NCI-H1930 (cell line): ENCODE data around the gene PRTG.
"Not testable (repeated sequence)": the region's sequence is repeated elsewhere in the genome, so short reads cannot be mapped to it uniquely, and the experiment has no call there.

Experiments used
- DNase-seq, 2 experiments: peaks; one replicate each; lab custom pipeline; 2025; lab: John Stamatoyannopoulos, UW

PRTG gene

DNA sequence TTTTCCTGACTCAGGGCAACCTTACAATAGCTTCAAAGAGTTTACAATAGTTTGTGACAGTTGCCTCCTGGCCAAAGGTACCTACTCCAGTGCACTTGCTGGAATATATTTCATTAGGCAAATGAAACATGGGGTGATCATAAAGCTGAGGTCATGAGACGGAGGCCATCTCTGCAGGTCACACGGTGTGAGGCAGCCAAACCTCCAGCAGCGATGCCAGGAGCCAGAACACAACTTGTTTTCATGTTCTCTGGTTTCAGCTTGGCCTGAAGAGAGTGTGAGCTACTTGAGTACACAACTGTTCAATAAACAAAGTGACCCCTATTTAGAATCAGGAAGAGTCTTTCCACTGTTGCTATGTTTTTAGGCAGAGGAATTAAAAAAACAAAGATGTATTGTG is 112.1 kb downstream of the PRTG start:
- no peak for DNase-seq

- no peak for DNase-seq
Observed at GRCh38 chr15:55628369-55628730, 114.6 kb downstream of the PRTG start.

- DNase-seq, result no peak
Observed at GRCh38 chr15:55627730-55628368, 115.1 kb downstream of the PRTG start.

- no peak for DNase-seq
Observed at GRCh38 chr15:55619783-55620182, 123.2 kb downstream of the PRTG start.

GRCh38 chr15:55618387-55618786 is 124.6 kb downstream of the PRTG start:
- no peak for DNase-seq

DNA sequence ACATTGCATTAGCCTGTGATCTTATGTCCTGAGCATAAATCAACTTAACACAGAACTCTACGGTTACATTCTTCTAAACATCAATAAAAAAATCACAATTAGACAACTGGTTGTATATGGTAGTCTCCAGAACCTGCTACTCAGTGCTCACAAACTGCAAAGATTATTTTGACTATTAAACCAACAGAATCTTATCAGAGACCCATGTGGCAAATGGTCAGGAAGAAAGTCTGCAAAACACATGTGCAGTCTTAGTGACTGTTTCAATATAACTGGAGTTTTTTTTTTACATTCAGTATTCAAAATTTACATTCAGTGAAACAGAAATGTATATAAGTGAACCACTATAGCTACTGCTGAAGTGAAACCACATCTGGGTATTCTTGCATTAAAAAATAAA is 127.5 kb downstream of the PRTG start:
- DNase-seq, result no peak

DNA sequence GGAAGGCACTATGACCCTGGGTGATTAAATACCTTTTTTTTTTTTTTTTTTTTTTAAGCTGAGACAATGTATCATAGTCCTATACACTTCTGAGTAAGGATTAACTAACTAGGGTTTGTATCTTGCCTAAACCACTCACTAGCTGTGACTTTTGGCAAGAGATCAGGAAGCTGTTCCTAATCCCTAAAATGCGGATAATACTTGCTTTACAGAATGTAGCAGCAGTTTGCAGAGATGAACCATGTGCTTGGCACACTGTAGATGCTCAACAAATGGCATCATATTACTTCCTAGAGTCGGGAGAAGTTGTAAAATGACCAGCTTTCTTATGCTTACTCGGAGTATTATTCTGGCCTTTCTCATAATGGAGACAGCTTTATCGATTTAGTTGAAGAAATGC is 129.2 kb downstream of the PRTG start:
- no peak for DNase-seq

GRCh38 chr15:55606214-55606613 is 136.7 kb downstream of the PRTG start:
- no peak for DNase-seq

GRCh38 chr15:55601374-55601773 is 141.6 kb downstream of the PRTG start:
- no peak for DNase-seq

GRCh38 chr15:55599439-55599838 is 143.5 kb downstream of the PRTG start:
- DNase-seq, result no peak

DNA sequence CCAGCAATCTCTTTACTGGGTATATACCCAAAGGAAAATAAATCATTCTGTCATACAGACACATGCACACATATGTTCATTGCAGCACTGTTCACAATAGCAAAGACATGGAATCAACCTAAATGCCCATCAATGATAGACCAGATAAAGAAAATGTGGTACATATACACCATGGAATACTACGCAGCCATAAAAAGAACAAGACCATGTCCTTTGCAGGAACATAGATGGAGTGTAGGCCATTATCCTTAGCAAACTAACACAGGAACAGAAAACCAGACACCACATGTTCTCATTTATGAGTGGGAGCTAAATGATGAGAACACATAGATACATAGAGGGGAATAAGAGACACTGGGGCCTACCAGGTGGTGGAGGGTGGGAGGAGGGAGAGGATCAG is 149.9 kb downstream of the PRTG start:
- DNase-seq, result not testable (repeated sequence)

- DNase-seq, result no peak
Observed at GRCh38 chr15:55590788-55591187, 152.2 kb downstream of the PRTG start.

DNA sequence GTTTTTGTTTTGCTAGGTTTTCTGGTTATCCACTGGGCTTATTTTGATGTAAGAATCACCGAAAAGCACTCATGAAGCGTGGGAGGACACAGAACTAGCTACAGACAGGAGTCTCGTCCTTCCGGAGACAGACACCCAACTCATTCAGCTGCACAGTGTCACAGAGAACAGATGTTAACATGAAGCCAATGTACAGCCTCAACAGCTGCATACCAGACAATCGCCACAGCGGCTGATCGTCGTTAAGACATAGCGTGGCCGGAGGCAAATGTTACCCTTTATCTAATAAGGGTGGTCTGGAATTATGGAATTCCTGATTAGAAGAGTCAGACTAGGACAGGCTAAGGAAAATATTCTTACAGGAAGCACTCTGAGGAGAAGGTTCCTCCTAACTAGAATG is 153.7 kb downstream of the PRTG start:
- DNase-seq, result no peak

DNA sequence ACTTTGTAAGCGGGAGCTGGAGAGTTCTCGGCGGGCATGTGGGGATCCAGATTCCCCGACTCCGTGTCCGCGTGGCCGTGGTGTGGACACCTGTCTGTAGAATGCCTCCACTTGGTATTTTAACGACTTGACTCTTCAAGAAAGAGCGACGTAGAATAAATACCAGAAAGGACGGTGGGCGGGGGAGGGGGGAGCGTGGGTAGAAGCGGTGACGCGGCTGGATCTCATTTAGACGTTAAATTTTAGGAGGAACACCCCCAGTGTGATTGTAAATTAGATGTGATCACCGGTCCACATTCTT is 154.2 kb downstream of the PRTG start:
- DNase-seq, result no peak

DNA sequence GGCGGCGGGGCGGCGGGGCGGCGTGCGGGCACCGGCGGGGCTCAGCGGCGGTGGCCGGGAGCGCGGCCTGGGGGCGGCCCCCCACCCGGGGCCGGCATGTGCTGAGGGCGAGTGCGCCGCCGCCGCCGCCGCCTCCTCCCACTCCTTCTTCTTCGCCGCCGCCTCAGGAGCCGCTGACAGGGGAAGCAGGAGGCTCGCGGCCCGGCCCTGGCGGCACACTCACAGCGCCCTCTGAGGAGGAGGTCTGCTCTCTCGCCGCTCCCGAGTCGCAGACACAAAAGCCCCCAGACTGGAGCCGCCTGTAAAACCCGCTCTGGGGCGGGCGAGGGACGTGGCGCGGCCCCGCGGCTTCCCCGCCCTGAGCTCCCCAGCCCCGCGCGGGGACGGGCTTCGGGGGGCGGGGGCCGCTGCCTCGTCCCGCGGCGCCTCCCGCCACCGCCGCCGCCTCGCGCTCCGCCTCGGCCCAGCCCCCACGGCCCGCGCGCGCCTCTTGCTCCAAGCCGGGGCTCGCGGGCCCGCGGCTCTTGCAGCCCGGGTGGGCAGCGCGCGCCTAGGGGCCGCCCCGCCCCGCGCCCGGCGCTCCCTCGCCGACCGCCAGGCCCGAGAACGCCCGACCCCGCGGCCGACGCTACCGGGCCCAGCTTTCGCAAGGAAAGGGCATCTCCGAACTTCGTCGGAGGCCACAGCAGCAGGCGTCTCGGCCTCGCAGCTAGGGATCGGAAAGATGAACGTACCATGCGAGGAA is 154.7 kb downstream of the PRTG start, which contains the start of gene PYGO1:
PYGO1 (minus strand) TSS at position 276 of the 745 bp plus-strand sequence. CDS start 462 bp downstream, outside the sequence.
- DNase-seq, result peak; percentile 23 to 31

GRCh38 chr15:55587321-55588069 is 155.5 kb downstream of the PRTG start:
- DNase-seq, result no peak

DNA sequence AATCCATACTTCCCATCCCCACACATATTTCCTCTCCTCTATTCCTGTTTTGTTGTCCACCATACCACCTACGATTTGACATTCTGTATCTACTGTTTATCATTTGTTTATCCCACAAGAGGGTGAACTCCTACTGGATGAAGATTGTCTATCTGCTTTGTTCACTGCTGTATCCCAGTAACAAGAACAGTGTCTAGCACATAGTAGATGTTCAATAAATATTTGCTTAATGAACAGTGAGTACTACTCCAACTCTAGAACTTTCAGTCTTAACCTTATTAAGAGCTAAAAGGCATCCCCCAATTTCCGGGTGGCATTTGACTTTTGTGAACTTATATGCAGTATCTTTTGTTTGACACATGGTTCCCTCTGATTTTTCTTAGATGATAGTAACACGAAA is 156.1 kb downstream of the PRTG start:
- DNase-seq, result no peak

DNA sequence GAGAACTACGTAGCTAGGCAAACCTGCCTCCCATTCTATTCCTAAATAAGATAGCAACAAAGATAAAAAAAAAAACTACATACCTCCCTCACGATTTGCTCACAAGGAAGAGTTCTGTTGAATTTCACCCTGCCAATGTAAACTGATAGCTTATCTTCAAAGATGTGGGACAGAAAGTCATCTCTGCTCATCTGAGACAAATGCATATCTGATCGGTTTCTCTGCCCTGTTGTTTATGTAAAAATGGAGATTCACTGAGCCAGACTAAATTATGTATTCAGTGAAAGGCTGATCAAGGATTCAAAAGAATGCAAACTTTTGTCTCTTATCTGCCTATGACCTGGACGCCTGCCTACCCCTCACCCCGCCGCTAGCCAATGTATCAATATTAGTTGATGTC is 166.0 kb downstream of the PRTG start:
- DNase-seq, result no peak

GRCh38 chr15:55574096-55574495 is 168.9 kb downstream of the PRTG start:
- no peak for DNase-seq

DNA sequence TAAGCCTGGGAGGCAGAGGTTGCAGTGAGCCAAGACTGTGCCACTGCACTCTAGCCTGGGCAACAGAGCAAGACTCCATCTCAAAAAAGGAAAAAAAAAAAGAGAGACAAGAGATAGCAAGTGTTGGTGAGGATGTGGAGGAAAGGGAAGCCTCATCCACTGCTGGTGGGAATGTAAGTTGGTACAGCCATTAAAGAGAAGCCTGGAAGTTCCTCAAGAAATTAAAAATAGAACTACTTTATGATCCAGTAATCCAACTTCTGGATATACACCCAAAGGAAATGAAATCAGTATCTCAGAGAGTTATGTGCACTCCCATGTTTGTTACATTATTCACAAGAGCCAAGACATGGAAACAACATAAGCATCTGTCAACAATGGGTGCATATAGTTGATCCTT is 169.7 kb downstream of the PRTG start:
- no peak for DNase-seq

DNA sequence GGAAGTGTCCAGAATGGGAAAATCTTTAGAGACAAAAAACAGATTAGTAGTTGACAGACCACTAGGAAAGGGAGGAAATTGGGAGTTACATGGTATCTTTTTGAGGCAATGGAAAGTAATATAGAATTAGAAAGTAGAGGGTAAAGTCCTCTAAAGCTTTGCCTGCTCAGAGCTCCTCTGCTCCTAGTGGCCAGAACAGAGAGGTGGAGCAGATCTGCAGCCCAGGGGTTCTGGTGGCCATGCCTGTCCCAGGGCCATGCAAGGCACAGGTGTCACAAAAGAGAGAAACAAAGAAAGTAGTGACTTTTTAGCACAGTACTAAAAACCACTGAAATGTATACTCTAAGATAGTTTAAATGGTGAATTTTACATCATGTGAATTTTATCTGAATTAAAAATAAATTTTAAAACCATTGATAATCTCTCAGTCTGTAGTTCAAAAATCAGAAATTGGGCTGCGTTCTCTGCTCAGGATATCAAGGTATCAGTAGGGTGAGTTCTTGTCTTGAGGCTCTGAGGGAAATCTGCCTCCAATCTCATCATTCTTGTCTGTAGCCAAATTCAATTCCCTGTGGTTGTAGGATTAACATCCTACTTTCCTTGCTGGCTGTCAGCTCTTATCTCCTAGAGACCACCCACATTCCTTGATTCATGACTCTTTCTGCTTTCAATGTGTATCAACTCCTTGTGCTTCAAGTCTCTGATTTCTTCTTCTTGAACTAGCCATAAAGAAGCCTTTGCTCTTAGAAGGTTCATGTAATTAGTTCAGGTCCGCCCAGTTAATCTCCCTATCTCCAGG is 178.4 kb downstream of the PRTG start:
- DNase-seq, result no peak

DNA sequence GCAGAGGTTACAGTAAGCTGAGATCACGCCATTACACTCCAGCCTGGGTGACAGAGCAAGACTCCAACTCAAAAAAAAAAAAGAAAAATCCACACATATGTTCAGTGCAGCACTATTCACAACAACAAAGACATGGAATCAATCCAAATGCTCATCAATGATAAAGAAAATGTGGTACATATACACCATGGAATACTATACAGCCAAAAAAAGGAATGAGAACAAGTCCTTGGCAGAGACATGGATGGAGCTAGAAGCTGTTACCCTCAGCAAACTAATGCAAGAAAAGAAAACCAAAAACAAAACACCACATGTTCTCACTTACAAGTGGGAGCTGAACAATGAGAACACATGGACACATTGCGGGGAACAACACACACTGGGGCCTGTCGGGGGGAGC is 180.4 kb downstream of the PRTG start:
- no peak for DNase-seq
